ENCODE data around the gene LDAH. TPM values are rescaled to one million over a fixed set of nuclear protein-coding genes. Genes with fewer than 3 reads are reported as not detected.

Gene LDAH
- total RNA-seq, 1 experiment from 2014 or later = 15.2 TPM

DNA sequence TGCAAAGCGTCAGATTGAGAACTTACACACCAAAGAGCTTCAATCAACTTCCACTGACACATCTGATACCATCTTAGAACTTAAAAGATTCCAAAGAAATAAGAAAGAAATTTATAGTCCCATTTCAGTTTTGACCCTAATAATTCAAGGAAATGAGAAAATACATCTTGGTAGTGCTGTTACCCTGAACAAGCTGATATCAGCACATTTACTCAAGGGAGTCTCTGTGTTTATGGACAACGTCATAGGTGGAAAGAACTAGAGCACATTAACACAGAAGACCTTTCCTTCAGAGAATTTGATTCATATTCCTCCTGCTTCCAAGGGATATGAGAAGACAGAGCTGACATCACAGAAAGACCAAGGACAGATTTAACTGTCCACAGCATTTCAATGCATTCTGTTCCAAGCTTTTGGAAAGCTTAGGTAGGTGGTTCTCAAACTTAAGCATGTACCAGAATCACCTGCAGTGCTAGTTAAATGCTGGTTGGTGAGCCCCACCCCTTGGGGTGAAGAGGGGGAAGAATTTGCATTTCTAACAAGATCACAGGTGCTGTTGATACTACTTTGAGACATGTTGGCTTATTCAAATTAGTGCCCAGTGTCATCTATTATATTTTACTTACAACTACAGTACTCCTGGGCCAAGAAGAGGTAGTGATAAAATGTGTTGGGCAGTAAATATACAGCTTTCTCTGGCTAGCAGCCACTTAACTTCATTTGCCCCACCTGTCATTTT lies 59.8 kb downstream of the LDAH start:
- WGBS (ENCODE audit: extremely low coverage, insufficient read length, low lambda C conversion rate) = no CpG with 5 or more reads among the region's 2 CpGs
- Histone ChIP-seq H3K9ac (ENCODE audit: extremely low read depth, insufficient read length, low read length) (no peak overlapping the region), H3K79me1 (ENCODE audit: insufficient read depth, low read depth, low read length, poor library complexity, severe bottlenecking) (no peaks in the 10 kb centered on the region), H3K27me3 (ENCODE audit: insufficient read depth, low read length) (no peaks in the 10 kb centered on the region), H2BK15ac (ENCODE audit: low read depth, low read length) (no peak overlapping the region), H3K56ac (ENCODE audit: insufficient read length, low read depth, low read length) (no peak overlapping the region), H3K4ac (ENCODE audit: low read depth, low read length) (no peak overlapping the region), H3K9me3 (ENCODE audit: control insufficient read depth, low read depth, low read length) (no peaks in the 10 kb centered on the region), H2BK120ac (ENCODE audit: low read depth, low read length, poor library complexity, severe bottlenecking) (no peak overlapping the region), H4K8ac (replicated peaks; ENCODE audit: insufficient read length, low read depth, low read length) (no peak overlapping the region), H3K23ac (ENCODE audit: insufficient read length, low read depth, low read length) (no peak overlapping the region), H2BK12ac (ENCODE audit: insufficient read length, low read depth, low read length) (no peak overlapping the region), H3K18ac (ENCODE audit: insufficient read length, low read depth, low read length) (no peak overlapping the region), H3K27ac (ENCODE audit: insufficient read length, low read depth, low read length) (no peak overlapping the region), H2AFZ (ENCODE audit: low read length) (no peak overlapping the region), H3K4me1 (ENCODE audit: insufficient read depth, low read length) (no peaks in the 10 kb centered on the region; the same call in 1 of the 2 replicates), H2BK20ac (ENCODE audit: low read depth, low read length, poor library complexity, severe bottlenecking) (no peak overlapping the region), H4K91ac (ENCODE audit: insufficient read length, low read depth, low read length) (no peak overlapping the region), H3K79me2 (ENCODE audit: insufficient read depth, low read length) (no peaks in the 10 kb centered on the region), H3K4me2 (ENCODE audit: insufficient read depth, insufficient read length, low read length) (no peak overlapping the region), H3K23me2 (ENCODE audit: insufficient read length, low read depth, low read length, poor library complexity, severe bottlenecking) (no peaks in the 10 kb centered on the region), H2AK5ac (ENCODE audit: insufficient read length, low read length) (no peak overlapping the region), H3K14ac (ENCODE audit: insufficient read depth, low read length) (no peak overlapping the region), H3T11ph (ENCODE audit: low read length) (no peak overlapping the region), H4K20me1 (ENCODE audit: control insufficient read depth, insufficient read depth, insufficient read length) (no peaks in the 10 kb centered on the region), H2BK5ac (ENCODE audit: insufficient read length, low read length) (no peak overlapping the region), H4K5ac (ENCODE audit: insufficient read length, low read depth, low read length) (no peak overlapping the region)
- no peaks in the 10 kb centered on the region; a peak in 1 of 5 replicates for H3K9me3 Mint-ChIP-seq
- no peak overlapping the region for H3K4me3 Mint-ChIP-seq
- TF ChIP-seq, protein P1, sequence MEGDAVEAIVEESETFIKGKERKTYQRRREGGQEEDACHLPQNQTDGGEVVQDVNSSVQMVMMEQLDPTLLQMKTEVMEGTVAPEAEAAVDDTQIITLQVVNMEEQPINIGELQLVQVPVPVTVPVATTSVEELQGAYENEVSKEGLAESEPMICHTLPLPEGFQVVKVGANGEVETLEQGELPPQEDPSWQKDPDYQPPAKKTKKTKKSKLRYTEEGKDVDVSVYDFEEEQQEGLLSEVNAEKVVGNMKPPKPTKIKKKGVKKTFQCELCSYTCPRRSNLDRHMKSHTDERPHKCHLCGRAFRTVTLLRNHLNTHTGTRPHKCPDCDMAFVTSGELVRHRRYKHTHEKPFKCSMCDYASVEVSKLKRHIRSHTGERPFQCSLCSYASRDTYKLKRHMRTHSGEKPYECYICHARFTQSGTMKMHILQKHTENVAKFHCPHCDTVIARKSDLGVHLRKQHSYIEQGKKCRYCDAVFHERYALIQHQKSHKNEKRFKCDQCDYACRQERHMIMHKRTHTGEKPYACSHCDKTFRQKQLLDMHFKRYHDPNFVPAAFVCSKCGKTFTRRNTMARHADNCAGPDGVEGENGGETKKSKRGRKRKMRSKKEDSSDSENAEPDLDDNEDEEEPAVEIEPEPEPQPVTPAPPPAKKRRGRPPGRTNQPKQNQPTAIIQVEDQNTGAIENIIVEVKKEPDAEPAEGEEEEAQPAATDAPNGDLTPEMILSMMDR (conservative IDR thresholded peaks at IDR 0.05) = no peak
- DNase-seq = no peak
- H3K36me3 Mint-ChIP-seq (ENCODE audit: insufficient read depth in 1 of 3, low read depth in 3 of 3) = peaks cover 8 to 10% (median 8%) of the 10 kb centered on the region in 3 experiments; a peak in 6 of 7 replicates
- H3K4me1 Mint-ChIP-seq = peaks cover 5 to 7% of the 10 kb centered on the region in 2 experiments
- H3K27me3 Mint-ChIP-seq (ENCODE audit: low read depth) = no peaks in the 10 kb centered on the region
- no peak overlapping the region for H3K27ac Mint-ChIP-seq
